ENCODE data around the gene F13A1.

F13A1 gene

DNA sequence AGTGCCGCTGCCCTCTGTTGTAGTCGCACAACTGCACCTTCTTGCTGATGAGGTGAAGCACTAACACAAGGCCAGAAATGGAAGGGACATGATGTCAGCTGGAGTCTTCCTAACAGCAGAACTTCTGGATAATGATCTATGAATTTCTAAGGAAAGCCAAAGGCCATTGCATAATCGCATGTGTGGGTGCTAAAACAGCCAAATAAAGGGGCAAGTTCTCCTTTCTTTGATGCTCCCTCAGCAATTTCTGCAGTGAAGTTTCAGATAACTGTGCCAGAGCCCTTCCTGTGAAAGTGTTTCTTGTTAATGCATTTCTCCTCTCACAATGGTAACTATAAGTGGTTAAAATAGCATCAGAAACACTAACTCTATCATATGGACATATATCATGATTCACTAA lies 8.0 kb upstream of the F13A1 start:
- H3K4me3 ChIP-seq (ENCODE audit: low read depth, low read length): no peak overlapping the region
- ChIA-PET CTCF (interaction anchor here (1.5 kb wide), 1 partner anchor 14 kb away, joined by 4 read pairs; no protein-coding TSS in a partner anchor), POLR2A (no interaction called here)
- TF ChIP-seq, protein P1, sequence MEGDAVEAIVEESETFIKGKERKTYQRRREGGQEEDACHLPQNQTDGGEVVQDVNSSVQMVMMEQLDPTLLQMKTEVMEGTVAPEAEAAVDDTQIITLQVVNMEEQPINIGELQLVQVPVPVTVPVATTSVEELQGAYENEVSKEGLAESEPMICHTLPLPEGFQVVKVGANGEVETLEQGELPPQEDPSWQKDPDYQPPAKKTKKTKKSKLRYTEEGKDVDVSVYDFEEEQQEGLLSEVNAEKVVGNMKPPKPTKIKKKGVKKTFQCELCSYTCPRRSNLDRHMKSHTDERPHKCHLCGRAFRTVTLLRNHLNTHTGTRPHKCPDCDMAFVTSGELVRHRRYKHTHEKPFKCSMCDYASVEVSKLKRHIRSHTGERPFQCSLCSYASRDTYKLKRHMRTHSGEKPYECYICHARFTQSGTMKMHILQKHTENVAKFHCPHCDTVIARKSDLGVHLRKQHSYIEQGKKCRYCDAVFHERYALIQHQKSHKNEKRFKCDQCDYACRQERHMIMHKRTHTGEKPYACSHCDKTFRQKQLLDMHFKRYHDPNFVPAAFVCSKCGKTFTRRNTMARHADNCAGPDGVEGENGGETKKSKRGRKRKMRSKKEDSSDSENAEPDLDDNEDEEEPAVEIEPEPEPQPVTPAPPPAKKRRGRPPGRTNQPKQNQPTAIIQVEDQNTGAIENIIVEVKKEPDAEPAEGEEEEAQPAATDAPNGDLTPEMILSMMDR (IDR thresholded peaks at IDR 0.05; ENCODE audit: insufficient read depth, low read length, missing control alignments): no peak
- DNase-seq (ENCODE audit: low read depth, low spot score): no peak

GRCh38 chr6:6323352-6323751 lies 2.9 kb upstream of the F13A1 start:
- H3K4me3 ChIP-seq (ENCODE audit: low read depth, low read length): no peak overlapping the region
- ChIA-PET POLR2A (no interaction called here), CTCF (no interaction called here)
- no peak for DNase-seq (ENCODE audit: low read depth, low spot score)
- TF ChIP-seq, protein P1 (IDR thresholded peaks at IDR 0.05; ENCODE audit: insufficient read depth, low read length, missing control alignments): no peak

DNA sequence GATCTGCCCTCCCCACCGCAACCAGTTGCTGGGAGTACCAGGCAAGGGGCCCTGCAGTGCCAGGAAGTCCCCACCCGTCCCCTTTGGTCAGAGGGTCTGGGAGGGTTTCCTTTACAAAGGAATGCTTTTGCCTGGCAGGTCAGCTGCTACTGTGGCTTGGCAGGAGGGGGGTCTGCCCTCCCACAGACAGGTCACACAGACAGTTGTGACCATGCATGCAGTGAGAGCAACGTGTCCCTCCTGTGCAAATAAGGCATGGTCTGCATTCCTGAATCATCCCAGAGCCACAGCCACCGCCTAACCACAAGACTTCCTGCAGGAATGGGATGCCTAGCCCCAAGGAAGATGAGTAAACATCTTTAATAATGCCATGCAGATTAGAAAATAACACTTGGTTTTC lies 439 bp upstream of the F13A1 start:
- no peak overlapping the region for H3K4me3 ChIP-seq (ENCODE audit: low read depth, low read length)
- no peak for DNase-seq (ENCODE audit: low read depth, low spot score)
- ChIA-PET POLR2A (no interaction called here), CTCF (no interaction called here)
- TF ChIP-seq, protein P1 (IDR thresholded peaks at IDR 0.05; ENCODE audit: insufficient read depth, low read length, missing control alignments): no peak

DNA sequence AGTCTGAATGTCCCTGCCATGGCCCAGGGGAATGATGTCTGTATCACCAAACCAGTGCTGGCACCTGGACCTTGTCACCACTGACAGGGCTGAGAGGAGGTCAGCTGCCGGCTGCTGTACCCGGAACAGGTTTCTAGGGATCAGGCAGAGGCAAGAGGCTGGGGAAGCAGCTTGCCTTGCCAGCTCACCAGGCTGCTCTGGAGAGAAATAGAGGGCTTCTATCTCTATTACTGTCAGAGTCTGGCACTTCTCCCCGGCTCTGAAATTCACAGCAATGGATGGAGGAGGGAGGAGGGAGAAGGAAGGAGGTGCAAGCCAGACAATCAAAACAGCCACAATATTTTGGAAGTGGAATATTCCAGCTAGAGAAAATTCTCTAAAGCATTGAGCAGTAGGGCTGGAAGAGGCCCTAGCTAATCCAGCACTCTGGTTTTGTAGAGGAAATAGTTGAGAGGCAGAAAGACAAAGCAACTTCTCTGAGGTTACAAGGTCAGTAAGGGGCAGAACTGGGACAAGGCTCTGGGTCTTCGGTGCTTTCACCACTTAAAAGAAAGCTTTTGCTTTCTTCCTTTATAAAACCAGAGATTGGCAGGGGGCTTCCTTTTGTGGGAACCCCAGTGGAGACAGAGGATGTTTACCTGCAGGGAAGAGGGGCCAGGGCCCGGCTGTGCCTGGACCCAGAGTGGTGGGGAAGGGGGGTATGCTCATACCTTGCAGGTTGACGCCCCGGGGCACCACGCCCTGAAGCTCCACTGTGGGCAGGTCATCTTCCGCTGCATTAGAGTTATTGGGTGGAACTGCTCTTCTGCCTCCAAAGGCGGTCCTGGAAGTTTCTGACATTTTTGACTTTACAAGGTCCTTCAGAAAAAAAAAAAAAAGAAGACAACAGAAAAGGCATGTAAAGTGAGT lies 2.4 kb downstream of the F13A1 start:
- TF ChIP-seq, protein P1 (IDR thresholded peaks at IDR 0.05; ENCODE audit: insufficient read depth, low read length, missing control alignments): no peak
- DNase-seq (ENCODE audit: low read depth, low spot score): no peak
- POLR2A ChIA-PET: no interaction called here
- CTCF ChIA-PET: no interaction called here
- H3K4me3 ChIP-seq (ENCODE audit: low read depth, low read length): no peak overlapping the region

DNA sequence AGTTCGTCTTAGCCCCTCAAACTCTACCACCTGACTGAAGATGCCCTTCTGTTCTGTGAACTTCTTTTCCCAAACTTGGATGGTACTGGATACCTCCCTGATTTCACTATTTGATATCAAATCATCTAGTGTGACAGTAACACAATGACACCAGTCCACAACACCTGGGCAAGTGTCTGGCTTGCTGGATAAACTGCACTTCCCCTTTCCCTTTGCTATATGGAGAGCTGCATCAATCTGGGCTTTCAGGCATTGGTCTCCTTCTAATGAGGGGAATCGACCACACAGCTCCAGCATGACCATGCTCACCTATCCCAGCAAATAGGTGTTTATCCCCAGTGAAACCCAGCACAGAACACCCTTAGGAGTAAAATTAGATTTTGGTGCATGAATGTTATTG lies 3.1 kb downstream of the F13A1 start:
- DNase-seq (ENCODE audit: low read depth, low spot score): no peak
- no peak overlapping the region for H3K4me3 ChIP-seq (ENCODE audit: low read depth, low read length)
- TF ChIP-seq, protein P1 (IDR thresholded peaks at IDR 0.05; ENCODE audit: insufficient read depth, low read length, missing control alignments): no peak
- ChIA-PET CTCF (no interaction called here), POLR2A (no interaction called here)

DNA sequence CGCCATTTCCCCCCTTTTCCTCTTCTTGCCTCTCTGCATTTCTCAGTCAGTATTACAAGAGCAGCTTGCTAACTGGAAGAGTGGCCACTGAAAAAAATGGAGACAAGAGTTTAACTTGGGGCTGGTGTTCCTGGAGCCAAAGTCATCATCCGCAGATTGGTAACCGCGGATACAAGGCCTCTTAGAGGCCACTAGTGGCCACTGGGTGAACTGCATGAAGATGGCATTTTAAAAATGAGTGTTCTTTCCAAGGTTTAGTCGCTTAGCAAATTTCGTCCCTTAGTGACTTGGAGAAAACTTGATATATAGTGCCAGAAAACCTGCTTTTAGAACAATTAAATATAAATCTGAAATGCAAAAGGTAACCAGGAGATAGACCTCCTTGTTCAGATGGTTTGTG lies 4.8 kb downstream of the F13A1 start:
- TF ChIP-seq, protein P1 (IDR thresholded peaks at IDR 0.05; ENCODE audit: insufficient read depth, low read length, missing control alignments): peak; percentile 65
- no peak for DNase-seq (ENCODE audit: low read depth, low spot score)
- POLR2A ChIA-PET: no interaction called here
- CTCF ChIA-PET: interaction anchor here (1.1 kb wide), 1 partner anchor 8 kb away, joined by 3 read pairs; no protein-coding TSS in a partner anchor
- no peak overlapping the region for H3K4me3 ChIP-seq (ENCODE audit: low read depth, low read length)

All from AG04449 (cell line).